Middle frontal gyrus (tissue), 1 donor: ENCODE results near the gene CUX1.
"Not testable (repeated sequence)": the region's sequence is repeated elsewhere in the genome, so short reads cannot be mapped to it uniquely, and the experiment has no call there.

Experiments used
- DNase-seq: peaks from one replicate; pipeline ENCODE4 v3.0.0-alpha.2; 2015; ENCODE audit warnings: low spot score; ENCODE audit errors: extremely low spot score

Gene CUX1

DNA sequence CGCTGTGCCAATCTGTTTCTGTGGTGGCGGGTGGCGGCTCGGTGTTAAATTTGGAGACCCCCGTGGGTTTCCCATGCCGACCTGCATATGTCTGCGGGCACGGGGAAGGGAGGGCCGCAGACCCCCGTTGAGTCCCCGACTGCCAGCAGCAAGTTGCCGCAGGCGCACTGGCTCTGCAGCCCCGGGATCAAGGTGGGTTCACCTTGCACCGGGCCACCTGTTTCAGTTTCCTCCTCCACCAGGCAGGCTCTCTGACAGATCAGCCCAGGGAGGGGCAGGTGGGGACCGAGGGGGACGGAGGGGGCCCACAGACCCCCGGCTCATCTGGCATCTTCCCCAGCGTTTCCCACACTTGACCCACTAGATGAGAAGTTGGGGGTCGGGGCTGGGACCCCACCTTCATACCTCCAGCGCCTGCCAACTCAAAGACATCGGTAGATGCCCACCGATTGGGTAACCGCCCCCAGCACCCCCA, 95.9 kb downstream of the CUX1 start:
- no peak for DNase-seq

DNA sequence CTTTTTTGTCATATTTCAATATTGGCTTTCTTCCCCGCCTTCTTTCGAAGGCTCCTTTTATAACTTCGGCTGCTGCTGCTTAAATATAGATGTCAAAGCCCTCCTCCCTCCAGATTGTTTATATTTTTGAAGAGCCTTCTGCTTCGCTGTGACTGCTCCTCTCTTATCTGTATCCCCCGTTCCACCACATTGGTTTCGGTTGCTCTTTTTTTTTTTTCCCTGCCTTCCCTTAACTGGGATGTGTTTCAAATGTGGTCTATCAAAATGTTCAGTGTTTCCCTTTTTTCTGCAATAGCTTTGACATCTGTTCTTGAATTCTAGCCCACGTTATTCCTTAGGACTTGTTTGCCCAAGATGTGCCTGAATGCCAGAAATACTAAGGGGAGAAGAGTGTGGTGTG, 96.4 kb downstream of the CUX1 start:
- DNase-seq = no peak

DNA sequence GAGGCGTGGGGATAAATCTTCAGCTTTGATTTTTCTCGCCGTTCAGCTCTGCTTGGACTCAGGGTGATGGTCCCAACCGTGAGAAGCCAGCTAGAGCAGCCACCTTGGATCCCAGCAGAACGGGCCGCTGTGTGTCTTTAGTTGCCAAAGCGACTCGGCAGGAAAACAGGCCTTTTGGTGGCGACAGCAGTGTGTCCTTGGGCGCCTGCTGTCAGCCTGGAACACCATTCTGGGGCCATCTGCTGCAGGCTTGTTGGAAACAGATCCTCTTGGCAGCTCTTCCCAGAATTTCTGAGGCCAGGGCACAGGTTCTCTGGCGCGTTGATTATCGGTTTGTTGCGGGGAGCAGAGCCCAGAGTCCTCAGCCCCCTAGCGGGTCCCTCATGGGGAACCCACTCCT, 97.6 kb downstream of the CUX1 start:
- no peak for DNase-seq

DNA sequence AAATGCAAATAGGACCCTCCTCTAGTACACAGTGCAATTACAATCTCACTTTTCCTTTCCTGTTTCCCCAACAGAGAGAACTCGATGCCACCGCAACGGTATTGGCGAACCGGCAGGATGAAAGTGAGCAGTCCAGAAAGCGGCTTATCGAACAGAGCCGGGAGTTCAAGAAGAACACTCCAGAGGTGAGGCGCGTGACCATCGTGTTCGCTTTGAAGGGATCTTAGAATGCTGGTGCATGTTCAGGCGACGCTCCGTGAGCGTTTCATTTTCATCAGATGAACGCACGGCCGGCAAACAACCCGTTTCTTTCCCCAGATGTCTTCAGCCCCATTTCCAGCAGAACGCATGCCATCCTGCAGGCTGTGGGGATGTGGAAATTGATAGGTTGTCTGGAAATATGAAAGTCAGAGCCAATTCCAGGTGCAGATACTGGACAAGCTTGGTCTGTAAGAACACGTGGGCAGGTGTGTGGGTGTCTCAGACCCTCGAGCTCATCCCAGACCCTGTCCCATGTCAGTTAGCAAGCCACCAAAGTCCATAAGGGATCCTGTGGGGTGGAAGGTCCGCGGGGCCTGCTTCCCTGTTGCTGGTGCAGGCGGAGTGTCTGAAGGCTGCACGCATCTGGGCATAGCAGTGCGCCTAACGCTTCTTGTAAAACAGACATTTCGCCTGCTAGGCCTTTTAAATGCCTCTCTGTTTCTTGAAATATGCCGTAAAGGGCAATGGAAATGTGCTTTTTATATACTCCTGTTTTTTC, 98.8 kb downstream of the CUX1 start:
- DNase-seq = no peak

DNA sequence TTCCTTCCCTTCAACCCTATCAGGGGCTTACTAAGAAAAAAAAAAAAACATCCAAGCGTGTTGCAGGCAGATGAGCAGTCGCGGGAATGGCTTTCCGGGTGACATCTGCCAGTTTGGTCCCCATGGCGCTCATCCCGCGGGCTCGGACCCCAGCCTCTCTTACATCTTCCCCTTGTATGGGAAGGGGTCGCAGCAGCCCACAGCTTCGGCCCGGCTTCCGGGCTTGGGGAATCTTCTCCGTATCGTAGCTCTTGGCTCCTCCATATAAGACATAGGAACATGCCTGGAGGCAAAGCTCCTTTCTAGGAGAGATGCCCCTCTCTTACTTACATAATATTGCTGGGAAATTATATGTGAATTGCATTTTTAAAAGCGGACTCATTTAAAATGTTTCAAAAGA, 99.5 kb downstream of the CUX1 start:
- DNase-seq = no peak

DNA sequence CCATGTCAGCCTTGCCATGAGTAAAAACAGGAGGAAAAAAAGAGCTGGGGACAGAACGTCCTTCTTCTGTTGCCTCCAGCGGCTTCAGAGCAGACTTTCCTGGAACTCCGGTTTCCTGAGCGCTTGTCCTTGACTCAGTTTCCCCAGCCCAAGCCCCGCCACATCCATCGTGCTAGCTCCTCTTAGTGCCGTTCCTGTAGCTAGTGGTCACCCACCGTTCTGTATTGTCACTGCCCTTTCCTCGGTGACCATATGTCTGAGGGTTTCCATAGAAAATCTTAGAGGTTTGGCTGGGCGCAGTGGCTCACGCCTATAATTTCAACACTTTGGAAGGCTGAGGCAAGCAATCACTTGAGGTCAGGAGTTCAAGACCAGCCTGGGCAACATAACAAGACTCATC, 100.1 kb downstream of the CUX1 start:
- no peak for DNase-seq

DNA sequence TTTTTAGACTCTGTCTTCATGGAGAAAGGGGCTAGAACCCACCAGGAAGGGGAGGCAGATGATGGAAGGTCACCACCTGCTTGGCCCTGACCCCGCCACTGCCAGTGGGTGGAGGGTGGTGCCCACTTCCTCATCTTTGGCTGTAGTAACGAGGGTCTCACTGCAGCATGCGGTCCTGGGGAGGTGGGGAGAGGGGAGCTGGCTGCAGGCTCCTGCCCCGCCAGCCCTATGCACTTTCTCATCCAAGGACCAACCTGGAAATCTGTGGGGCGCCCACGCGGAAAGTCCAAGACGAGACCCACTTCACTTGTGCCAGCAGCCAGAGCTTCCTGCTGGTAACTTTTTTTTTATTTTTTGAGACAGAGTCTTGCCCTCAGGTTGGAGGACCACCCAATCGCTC, 101.0 kb downstream of the CUX1 start:
- DNase-seq = no peak

DNA sequence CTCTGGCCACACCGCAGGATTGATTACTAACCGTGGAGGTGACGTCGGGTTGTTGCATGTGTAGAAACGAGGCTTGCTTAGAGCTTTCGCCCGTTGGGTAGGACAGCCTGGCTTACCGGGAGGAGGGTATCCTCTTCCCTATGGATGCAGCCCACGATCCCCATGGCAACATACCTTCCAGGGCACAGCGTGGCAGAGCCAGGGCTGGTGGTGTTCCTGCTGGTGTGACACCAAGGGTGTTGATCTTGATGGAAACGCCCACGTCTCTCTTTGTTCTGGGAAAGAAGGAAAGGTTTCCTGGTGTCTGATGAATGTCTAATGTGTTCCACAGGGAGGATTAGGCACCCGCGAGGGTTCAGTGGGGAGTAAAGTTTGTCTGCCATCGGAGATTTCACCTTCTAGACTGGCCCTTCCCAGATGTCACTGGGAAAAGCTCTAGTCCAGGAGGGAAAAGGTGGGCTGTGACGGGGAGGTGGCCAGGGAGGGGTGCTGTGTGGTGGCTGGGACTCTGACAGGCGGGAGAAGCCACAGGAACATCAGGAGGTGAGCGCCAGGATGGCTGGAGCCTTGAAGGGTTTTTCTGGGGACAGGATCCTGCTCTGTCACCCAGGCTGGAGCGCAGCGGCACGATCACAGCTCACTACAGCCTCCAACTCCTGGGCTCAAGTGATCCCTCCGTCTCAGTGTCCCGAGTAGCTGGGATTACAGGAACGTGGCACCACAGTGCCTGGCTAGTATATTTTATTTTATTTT, 102.1 kb downstream of the CUX1 start:
- DNase-seq = no peak

DNA sequence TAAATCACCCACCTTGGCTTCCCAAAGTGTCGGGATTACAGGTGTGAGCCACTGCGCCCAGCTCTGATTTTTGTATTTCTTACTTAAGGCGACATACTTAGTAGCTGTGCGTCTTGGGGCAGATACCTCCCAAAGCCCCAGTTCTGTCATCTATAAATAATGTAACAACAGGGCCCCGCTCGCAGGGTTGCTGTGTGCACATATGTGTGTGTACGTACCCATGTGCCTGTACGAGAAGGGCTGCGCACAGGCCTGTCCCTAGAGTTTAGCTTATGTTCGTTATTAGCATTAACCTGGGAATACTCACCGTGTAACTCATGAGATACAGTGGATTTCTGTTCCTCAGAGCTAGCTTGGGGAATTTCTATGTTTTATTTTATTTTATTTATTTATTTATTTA, 103.6 kb downstream of the CUX1 start:
- DNase-seq = no peak

DNA sequence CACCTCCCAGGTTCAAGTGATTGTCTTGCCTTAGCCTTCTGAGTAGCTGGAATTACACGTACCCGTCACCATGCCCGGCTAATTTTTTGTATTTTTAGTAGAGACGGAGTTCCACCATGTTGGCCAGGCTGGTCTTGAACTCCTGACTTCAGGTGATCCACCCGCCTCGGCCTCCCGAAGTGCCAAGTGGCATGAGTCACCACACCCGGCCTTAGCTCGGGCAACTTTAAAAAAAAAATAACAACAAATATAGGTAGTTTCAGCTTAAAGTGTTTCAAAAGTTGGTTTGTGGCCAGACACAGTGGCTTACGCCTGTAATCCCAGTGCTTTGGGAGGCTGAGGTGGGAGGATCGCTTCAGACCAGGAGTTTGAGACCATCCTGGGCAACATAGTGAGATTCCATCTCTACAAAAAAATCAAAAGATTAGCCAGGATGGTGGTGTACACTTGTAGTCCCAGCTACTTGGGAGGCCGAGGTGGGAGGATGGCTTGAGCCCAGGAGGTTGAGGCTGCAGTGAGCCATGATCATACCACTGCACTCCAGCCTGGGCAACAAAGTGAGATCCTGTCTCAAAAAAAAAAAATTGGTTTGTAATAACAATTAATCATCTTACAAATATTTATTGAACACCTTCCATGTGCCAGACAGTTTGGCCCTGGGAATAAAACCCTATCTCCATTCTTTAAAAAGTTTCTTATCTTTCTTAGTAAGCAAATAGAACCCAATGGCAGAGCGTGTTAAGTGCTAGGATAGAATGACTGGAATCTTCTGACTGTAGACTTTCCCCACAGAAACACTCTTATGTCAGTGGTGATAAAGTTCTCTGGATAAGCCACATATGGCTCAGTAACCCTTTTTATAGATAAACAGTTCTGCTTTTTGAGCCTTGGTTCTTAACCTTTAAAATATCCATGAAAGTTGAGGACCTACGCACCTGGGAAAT, 104.4 kb downstream of the CUX1 start:
- DNase-seq = not testable (repeated sequence)

DNA sequence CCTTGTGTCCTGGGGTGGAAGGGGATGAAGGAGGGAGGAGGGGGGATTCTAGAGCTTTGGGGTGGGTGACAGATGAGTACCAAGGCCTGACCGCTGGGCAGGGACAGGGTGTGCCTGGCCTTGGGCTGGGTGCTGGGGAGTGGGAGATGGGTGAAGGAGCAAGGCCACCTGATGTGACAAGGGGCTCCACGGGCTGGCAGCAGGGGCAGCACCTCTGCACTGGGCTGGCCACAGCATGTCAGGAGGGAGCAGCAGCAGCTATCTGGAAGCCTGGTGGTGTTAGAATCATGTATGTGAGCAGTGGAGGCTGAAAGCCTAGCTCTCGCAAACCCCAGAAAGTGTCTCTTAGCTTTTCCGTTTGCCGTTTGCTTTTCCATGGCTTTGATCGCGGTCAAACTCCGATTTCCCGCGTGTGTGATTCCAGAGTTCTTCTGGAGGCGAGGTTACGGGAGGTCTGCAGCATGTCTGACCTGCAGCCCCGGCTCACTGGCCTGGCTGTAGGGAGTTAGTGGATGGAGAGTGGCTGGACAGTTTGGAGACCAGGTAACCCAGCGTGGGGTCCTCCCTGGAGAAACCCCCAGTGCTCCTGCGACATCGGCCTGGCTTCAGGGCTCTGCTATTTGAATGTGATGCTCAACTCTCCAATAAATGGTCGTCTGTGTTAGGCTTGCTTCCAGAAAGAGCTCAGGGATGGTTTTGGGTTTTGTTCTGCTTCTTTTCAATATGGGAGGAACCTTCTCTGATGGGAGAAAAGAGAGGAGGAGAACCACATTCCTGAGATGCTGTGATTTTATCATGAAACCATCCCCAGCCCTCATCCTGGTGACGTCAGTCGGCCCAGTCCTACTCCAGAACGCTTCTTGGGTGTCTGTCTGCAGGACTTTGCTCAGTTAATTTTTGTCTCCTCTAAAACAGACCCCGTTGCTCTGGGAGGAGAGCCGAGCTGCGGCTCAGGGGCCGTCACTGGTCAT, 105.5 kb downstream of the CUX1 start:
- DNase-seq = no peak

DNA sequence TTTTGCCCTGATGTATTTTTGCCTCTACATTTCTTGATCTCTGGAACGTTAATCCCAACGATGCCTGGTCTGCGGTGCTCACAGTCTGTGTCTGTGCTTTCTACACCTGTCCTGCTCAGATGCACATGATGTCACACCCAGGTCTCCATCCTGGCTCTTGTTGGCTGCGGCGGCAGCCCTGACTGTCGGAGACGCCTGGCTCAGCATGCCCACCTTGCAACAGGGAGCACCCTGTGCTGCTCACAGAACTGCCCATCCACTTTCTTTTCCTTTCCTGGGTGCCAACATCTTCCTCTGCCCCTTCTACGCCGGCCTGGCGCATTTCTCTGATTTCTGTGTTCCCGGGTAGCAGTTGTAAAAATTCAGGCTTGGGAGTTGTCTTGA, 106.2 kb downstream of the CUX1 start:
- no peak for DNase-seq

DNA sequence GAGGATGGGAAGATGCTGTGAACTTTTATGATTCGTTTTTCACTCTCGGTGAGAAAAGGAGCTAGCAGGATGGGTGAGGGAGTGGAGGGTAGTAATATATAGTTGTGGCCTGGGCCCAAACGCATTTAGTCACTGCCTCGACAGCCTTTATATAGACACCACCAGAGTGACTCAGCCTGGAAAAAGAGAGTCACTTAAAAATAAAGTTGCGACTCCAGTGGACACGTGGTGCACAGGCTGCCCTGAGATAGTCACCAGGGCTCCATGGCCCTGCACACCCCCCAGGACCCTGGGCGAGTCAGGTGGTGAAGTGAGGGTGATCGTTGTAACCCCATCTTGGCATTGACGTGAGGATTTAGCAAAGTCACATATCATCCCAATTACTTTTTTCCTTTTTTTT, 106.7 kb downstream of the CUX1 start:
- DNase-seq = no peak

DNA sequence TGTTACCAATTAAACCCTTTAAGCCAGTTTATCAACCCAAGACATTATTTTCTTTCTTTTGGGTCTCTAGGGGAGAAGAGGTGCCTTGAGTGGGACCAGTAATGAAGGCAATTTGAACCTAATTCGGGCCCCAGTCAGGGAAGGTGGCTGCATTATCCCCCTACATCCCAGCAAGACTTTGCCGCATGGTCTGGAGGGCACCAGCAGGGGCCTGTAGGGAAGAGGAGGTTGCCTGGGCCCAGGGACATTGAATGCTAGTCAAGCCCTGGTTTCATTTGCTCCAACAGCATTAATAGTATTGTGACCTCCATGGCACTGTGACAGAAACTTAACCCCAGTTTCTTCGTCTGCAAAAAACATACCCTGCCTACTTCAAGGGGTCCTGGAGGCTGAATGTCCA, 108.8 kb downstream of the CUX1 start:
- no peak for DNase-seq

DNA sequence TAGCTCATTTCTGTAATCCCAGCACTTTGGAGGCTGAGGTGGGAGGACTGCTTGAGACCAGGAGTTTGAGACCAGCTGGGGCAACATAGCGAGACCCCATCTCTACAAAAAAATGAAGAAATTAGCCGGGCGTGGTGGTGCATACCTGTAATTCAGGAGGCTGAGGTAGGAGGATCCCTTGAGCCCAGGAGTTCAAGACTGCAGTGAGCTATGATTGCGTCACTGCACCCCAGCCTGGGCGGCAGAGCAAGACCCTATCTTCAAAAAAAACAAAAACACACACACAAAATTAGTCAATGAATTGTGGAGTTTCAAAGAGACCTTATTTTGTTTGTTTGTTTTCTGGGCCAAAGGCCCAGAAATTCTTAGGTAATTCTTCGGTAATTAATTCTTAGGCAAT, 110.0 kb downstream of the CUX1 start:
- DNase-seq = no peak

DNA sequence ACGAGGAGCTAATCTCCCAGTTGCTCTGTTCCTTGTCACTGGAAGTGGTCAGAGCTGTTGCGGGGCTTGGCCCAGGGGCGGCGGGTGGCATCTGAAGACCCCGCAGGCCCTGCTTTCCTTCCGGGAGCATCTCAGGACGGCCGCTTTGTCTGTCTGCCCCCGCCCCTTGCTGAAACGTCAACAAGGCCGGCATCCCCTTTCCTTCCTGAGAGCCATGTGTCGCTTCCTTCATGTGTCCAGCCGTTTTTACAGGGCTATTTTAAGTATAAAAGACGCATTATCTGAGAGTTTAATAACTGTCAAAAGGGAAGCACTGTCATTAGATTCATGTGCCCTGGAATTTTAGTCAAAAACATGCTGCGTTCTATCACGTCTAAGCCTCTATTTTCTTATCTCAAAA, 110.4 kb downstream of the CUX1 start:
- no peak for DNase-seq

DNA sequence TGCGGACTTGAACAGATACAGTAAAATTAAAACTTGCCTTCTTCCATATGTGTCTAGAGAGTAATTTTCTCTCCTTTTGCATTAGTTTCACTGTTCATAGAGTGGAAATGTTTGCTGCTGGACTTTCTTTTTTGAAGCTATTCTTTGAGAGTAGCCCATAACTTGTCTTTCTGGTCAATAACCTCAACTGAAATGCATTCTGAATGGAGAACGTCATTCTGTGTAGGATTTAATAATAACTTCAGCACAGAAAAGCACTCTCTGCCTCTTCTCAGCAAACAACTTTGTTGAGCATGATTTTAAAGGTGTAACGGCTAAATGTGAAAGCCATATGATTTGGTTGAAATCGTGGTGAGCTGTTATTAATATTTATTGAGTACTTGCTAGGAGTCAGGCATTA, 111.8 kb downstream of the CUX1 start:
- DNase-seq = no peak

DNA sequence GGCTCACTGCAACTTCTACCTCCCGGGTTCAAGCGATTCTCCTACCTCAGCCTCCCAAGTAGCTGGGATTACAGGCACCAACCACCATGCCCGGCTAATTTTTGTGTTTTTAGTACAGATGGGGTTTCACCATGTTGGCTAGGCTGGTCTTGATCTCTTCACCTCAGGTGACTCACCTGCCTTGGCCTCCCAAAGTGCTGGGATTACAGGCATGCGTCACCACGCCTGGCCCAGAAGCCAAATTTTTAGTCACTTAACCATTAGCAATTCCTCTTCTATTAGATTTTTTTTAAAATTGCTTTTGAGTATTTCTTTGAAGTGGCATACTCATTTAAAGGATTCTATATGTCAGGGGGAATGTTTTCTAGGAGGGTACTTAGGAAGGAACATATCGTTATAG, 112.5 kb downstream of the CUX1 start:
- DNase-seq = not testable (repeated sequence)

DNA sequence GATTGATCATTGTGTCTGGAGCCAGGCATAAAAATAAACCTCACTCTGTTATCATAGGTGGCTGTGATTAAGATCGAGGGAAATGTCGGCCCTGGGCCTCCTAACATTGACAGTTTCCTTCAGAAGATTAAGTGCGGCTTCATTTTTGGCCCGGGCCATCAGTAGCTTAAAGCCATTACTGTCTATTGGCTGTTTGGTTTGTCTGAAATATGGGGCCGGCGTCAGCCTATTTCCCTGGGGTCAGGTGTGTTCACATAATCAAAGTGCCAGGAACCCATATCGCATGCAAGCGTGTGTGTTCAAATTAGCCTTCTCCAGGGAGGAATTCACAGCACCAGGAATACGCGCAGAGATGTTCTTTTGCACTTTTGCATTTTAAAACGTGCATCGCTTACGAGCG, 114.7 kb downstream of the CUX1 start:
- no peak for DNase-seq

DNA sequence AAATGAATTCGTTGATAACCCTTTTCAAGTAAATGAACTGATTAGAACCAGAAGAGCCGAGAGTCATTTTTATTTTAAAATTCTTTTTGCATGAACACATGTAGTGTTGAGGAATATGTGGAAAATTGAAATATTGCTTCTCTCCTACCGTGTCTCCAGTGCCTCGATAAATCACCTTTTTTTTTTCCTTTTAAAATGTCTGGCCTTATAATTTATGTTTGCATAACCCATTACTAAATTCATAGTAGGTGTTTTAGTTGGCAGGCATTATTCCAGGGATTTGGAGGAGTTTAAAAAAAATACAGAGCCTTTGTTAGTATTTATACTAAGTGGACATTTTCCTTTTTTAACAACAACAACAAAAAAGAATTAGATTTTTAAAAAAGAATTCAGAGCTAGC, 115.6 kb downstream of the CUX1 start:
- no peak for DNase-seq

DNA sequence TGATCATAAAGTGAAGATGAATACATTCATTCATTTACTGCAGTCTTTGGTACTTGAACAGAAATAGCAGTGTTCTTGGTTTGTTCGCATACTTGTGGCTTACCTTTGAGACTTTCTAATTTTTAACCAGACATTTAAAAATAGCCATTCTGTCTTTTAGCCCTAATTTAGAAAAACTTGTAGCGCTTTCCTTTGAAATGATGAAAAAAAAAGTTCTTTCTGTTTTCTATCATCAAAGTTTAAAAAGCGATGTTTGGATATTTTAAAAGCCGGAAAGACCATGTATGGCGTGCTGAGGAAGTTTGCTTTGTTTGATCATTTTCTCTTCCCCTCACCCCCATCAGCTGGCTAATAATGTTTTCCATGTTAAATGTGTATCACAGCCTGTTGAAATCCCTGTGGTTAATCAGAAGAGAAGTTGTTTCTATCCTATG, 116.3 kb downstream of the CUX1 start:
- DNase-seq = no peak
